ENCODE results near the gene WDR53.
"Not testable (repeated sequence)": the region's sequence is repeated elsewhere in the genome, so short reads cannot be mapped to it uniquely, and the experiment has no call there.

The WDR53 gene

GRCh38 chr3:196568246-196569002 is at the start of gene WDR53, which contains the start of gene FBXO45:
WDR53 (minus strand) TSS chr3:196568554; CDS start chr3:196561475, 7,079 bp downstream.
FBXO45 (plus strand) TSS chr3:196568660; CDS start chr3:196568985, 325 bp downstream.
- peak; percentile 95 for DNase-seq

GRCh38 chr3:196617256-196617655 is 48.9 kb upstream of the WDR53 start:
- peak; percentile 49 for DNase-seq

GRCh38 chr3:196615234-196615633 is 46.9 kb upstream of the WDR53 start:
- DNase-seq = not testable (repeated sequence)

- DNase-seq = no peak
Measured at GRCh38 chr3:196611761-196612483, 43.6 kb upstream of the WDR53 start.

GRCh38 chr3:196609805-196610515 is 41.6 kb upstream of the WDR53 start:
- no peak for DNase-seq

- DNase-seq = peak; percentile 84
Measured at GRCh38 chr3:196609343-196609775, 41.0 kb upstream of the WDR53 start.

GRCh38 chr3:196608693-196609092 is 40.3 kb upstream of the WDR53 start:
- no peak for DNase-seq

GRCh38 chr3:196604548-196604947 is 36.2 kb upstream of the WDR53 start:
- no peak for DNase-seq

- DNase-seq = no peak
Measured at GRCh38 chr3:196603683-196604082, 35.3 kb upstream of the WDR53 start.

- DNase-seq = no peak
Measured at GRCh38 chr3:196602673-196603072, 34.3 kb upstream of the WDR53 start.

- DNase-seq = no peak
Measured at GRCh38 chr3:196600359-196600758, 32.0 kb upstream of the WDR53 start.

- DNase-seq = no peak
Measured at GRCh38 chr3:196599734-196600128, 31.4 kb upstream of the WDR53 start.

- not testable (repeated sequence) for DNase-seq
Measured at GRCh38 chr3:196597971-196598733, 29.8 kb upstream of the WDR53 start.

GRCh38 chr3:196596355-196596754 is 28.0 kb upstream of the WDR53 start:
- no peak for DNase-seq

- DNase-seq = no peak
Measured at GRCh38 chr3:196590279-196590678, 21.9 kb upstream of the WDR53 start.

GRCh38 chr3:196585044-196585757 is 16.8 kb upstream of the WDR53 start:
- no peak for DNase-seq

GRCh38 chr3:196572389-196572788 is 4.0 kb upstream of the WDR53 start:
- no peak for DNase-seq

- DNase-seq = not testable (repeated sequence)
Measured at GRCh38 chr3:196570332-196570731, 2.0 kb upstream of the WDR53 start.

- DNase-seq = no peak
Measured at GRCh38 chr3:196569003-196569516, 706 bp upstream of the WDR53 start.

- DNase-seq = no peak
Measured at GRCh38 chr3:196563721-196564225, 4.6 kb downstream of the WDR53 start.

GRCh38 chr3:196559826-196560225 is 8.5 kb downstream of the WDR53 start:
- DNase-seq = no peak
